Brain pericyte (primary cell): ENCODE results near the gene LRRC28.

Experiments used
- DNase-seq: peaks from one replicate; pipeline ENCODE4 v3.0.0-alpha.2; 2012; ENCODE audit warnings: low read depth, low spot score

LRRC28 gene

GRCh38 chr15:99416191-99417188 lies 165.2 kb downstream of the LRRC28 start:
- no peak for DNase-seq

DNA sequence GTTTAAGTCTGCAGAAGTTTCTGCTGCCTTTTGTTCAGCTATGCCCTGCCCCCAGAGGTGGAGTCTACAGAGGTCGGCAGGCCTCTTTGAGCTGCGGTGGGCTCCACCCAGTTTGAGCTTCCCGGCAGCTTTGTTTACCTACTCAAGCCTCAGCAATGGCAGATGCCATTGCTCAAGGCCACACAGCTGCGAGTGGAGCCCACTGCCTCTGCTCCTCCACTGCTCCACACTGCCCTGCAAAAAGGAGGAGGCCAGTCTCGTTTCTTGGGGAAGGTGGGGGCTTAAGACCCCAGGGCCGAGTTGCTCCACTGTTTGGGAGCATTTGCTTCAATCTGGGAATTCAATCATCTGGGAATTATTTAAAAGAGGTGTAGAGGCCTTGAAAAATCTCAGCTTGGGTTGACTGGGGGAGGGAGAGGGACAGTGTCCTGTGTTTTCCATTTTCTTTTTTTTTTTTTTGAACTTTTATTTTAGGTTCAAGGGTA lies 169.9 kb downstream of the LRRC28 start:
- no peak for DNase-seq

DNA sequence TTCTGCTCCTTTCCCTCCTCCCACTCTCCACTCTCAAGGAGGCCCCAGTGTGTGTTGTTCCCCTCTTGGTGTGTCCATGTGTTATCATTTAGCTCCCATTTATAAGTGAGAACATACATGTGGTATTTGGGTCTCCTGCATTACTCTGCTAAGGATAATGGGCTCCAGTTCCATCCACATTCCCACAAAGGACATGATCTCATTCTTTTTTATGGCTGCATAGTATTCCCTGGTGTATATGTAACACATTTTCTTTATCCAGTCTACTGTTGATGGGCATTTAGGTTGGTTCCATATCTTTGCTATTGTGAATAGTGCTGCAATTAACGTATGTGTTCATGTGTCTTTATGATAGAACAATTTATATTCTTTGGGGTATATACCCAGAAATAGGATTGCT lies 170.5 kb downstream of the LRRC28 start:
- no peak for DNase-seq

DNA sequence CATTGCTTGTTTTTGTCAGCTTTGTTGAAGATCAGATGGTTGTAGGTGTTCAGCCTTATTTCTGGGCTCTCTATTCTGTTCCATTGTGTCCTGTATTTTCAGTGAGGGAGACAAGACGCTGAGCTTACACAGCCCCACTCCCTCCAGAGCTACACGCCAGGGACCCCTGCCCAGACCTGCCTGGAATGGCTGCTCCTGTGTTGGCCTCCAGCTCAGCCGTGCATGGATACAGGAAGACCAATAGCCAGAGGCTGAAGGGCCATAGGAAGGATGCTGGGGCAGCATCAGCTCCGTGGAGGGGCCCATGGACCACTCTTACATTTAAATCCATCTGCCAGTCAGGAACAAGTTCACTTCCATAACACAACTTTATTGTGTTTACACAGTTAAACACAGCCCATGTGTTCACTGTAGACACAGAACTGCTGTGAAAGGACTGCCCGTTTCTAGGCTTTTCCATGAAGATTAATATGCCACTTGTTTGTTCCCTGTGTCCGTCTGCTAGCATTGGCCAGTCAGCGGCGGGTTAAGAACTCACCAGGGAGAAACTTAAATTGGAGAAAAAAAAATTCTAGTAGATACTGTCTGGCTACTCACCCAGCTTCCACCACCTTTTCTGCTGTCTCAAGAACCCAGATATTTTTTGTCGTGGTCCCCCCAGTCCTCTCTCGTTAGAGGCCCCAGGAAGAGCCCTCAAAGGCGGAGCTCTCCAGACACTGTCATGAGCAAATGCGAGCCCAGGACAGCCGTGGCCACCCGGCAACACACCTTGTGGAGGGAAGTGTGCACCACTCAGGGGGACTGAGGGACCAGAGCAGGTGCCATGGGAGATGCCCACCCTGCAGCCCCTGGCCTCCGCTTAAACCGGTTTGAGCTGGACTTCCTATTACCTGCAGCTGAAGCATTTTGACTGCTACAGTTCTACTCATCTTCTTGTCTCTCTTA lies 172.2 kb downstream of the LRRC28 start:
- no peak for DNase-seq

GRCh38 chr15:99424131-99424571 lies 172.9 kb downstream of the LRRC28 start:
- DNase-seq = no peak

DNA sequence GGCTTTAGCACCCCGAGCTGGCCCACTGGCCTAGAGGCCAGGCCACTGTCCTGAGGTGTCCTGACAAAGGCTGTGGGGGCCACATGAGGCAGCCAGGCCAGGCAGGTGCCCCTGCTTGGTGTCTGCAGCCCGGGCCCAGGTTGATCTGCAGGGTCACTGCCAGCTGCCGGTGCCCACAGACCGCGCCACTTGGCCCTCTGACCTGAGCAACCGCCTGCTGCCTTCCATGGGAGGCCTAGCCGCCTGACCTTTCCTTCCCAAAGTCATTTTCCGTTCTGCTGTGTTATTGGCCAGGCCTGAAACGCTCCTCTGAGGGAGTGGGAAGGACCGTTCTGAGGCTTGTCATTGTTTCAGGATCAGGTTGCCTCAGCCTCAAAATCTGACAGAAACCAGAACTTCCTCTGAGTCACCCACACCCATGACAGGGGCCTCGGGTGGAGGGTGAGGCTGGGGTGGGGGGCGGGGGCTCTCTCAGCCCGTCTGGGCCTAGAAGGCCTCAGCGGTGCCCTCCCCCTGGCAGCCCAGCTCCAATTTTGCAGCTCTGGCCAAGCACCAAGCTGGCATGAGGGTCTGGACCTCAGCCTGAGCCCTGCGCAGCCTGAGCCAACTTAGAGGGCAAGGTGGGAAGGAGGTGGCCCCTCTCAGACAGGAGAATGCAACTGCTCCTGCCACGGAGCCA lies 173.8 kb downstream of the LRRC28 start:
- no peak for DNase-seq

GRCh38 chr15:99425657-99426301 lies 174.5 kb downstream of the LRRC28 start:
- DNase-seq = no peak

- no peak for DNase-seq
Measured at GRCh38 chr15:99426431-99427105, 175.3 kb downstream of the LRRC28 start.

GRCh38 chr15:99427210-99427609 lies 175.9 kb downstream of the LRRC28 start:
- no peak for DNase-seq

DNA sequence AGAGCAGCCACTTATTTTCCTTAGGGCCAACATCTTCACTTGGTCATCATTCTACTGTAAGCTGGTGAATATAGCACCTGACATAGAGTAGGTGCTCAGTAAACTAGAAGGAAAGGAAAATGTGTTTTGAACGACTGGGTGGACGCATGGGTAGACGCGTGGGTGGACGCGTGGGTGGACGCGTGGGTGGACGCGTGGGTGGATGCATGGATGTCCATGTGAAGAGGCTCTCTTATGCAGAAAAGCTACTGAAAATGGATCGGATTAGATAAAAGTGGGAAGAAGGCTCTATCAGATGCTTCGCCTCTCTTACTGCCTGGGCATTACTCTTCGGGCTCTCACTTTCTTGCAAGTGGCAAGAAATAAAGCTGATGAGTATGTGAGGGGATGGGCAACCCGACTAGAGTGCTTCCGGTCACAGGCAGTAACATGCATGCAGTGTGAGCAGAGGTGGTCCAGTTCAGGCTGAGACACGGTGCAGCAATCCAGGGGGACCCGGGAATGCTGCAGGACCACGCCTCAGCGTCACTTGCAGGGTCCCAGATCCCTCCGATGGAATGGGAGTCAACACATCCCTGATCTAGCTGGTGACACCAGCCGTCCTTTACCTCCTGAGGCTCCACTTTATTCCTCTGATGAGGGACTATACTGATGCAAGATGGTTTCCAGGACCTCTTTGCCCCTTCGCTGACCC lies 176.5 kb downstream of the LRRC28 start:
- DNase-seq = no peak

- no peak for DNase-seq
Measured at GRCh38 chr15:99429681-99430081, 178.4 kb downstream of the LRRC28 start.

DNA sequence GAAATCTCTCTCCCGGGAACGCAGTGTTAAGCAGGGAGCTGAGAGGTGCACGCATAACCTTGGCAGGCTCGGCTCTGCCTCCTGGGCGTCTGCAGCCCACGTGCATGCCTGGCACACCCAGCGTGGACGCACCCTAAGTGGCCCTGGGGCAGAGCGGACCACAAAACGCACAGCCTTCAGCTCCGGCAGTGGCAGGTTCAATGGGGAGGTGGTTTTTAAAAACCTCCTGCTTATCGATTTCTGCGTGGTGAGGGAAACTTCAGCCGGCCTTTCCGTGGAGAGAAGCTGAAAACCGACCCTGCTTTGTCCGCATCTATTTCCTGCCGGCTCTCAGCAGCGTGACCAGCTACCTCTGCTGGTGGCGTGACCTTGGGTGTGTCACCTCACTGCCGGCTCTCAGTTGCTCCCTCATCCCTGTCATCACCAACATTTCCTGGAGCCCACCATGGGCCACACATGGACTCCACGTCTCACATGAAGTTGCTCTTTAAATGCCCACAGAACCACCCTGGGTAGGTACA lies 179.7 kb downstream of the LRRC28 start:
- no peak for DNase-seq

GRCh38 chr15:99431661-99432091 lies 180.4 kb downstream of the LRRC28 start:
- no peak for DNase-seq

DNA sequence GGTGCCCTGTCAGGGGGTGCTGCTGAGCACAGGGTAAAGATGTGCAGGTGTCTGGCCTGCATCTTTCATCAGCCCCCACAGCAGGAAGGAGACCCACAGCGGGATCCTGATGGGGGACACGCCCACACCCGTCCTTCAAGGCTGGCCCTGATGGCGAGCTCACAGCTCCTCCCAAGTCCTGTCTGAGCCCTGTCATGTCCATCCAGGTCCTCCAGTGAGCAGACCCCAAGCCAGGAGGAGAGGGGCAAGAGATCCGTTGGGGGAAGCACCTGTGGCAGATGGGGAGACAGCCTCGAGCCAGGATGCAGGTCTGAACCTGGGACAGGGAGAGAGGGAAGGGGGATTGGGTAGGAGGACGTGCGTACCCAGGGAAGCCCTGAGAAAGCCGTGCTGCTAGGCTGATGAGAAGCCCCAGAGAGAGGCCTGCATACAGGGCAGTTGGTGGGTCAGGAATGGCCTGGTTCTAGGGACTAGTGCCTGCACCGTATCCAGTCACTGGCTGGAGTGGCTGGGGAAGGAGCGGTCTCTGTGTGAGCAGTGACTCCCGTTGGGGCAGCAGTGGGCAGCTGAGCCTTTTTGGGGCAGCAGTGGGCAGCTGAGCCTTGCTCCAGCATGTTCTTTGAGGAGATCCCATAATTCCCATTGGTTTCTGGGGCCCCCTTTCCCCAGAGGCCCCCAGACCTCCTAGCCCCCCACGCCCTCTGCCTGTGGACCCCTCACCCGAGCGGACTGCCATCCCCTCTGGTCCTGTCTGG lies 181.2 kb downstream of the LRRC28 start:
- no peak for DNase-seq

GRCh38 chr15:99433026-99433756 lies 181.9 kb downstream of the LRRC28 start:
- no peak for DNase-seq

- DNase-seq = no peak
Measured at GRCh38 chr15:99433757-99434450, 182.6 kb downstream of the LRRC28 start.

DNA sequence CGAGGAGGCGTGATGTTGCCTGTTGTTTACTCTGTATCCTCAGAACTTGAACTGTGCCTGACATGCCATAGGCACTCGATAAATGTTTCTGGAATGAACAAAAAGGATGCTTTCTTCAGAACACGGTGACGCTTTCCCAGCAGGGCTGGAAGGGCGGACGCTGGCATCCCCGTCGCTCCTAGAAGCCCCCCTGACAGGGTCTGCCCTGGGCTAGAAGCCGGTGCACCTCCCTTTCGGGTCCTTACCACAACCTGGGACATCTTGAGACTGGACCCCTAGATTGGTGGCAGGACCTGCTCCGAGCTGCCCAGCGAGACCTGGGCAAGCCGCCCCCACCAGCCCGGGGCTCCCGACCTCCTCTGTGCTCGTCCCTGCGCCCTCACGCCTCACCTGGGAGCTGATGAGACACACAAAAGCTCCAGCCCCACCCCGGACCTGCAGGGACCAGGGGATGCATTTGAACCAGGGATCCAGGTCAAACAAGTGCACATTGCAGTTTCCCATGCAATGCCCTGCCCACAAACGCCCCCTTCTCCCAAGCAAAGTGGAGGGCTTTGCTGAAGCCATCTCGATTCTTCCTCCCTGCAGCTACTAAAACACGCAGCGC lies 183.3 kb downstream of the LRRC28 start:
- no peak for DNase-seq
